Breast epithelium (tissue), 4 donors: Measurements from ENCODE around the gene ATP13A2. TPM values are rescaled to one million over a fixed set of nuclear protein-coding genes. Genes with fewer than 3 reads are reported as not detected.
"Not testable (repeated sequence)": the region's sequence is repeated elsewhere in the genome, so short reads cannot be mapped to it uniquely, and the experiment has no call there.

Source experiments
- DNase-seq, 2 donors: peaks; one replicate each; pipeline ENCODE4 v3.0.0-alpha.2; 2019; ENCODE audit warnings: low spot score in 2 of 2
- H3K27ac ChIP-seq, 2 donors: fragments of 200-600 bp; sonication (generic) in 1 of 2; one replicate each; pipeline ENCODE4 v1.5.1; 2016 to 2019; ENCODE audit warnings: mild to moderate bottlenecking in 1 of 2
- H3K27me3 ChIP-seq, 2 donors: fragments of 200-600 bp; sonication (generic) in 1 of 2; one replicate each; pipeline versions ENCODE4 v1.5.1 to v1.6.0; 2017 to 2019; ENCODE audit warnings: control low read depth in 1 of 2, mild to moderate bottlenecking in 1 of 2
- H3K36me3 ChIP-seq: fragments of 200-600 bp; one replicate; pipeline ENCODE4 v1.5.1; 2019
- H3K4me1 ChIP-seq, 2 donors: fragments of 200-600 bp; sonication (generic); one replicate each; pipeline ENCODE4 v1.5.1; 2016 to 2019; ENCODE audit warnings: control low read depth in 1 of 2
- H3K4me3 ChIP-seq, 3 donors: fragments of 200-600 bp; sonication (generic); 1 replicate in 2 of 3; 2 replicates in 1 of 3; pipeline ENCODE4 v1.5.1; 2016 to 2019; ENCODE audit warnings: mild to moderate bottlenecking in 3 of 3, moderate library complexity in 2 of 3
- H3K9me3 ChIP-seq, 2 donors: fragments of 200-600 bp; sonication (generic) in 1 of 2; one replicate each; pipeline ENCODE4 v1.5.1; 2016 to 2019; ENCODE audit warnings: control low read depth in 1 of 2
- CTCF ChIP-seq, 3 donors: fragments of 450-650 bp; IDR thresholded peaks; one replicate each; pipeline ENCODE4 v1.5.1; 2016 to 2017; ENCODE audit warnings: antibody characterized with exemption in 3 of 3, mild to moderate bottlenecking in 3 of 3, moderate library complexity in 3 of 3
- POLR2A ChIP-seq: fragments of 450-650 bp; IDR thresholded peaks from one replicate; pipeline ENCODE4 v1.6.1; 2016; ENCODE audit warnings: antibody characterized with exemption, mild to moderate bottlenecking, moderate library complexity
- POLR2AphosphoS5 ChIP-seq, 3 donors: sonication (generic); formaldehyde crosslinking; IDR thresholded peaks; one replicate each; pipeline ENCODE4 v1.6.1; 2017; ENCODE audit warnings: antibody characterized with exemption in 3 of 3
- intact Hi-C: fragments of 100-400 bp; cut with DNase I; formaldehyde crosslinking; loops from one replicate; pipeline ENCODE4 v1.15.1; 2023; ENCODE audit warnings: low total_unique reads
- total RNA-seq, 3 donors: library from RNA; depleted of rRNA; stranded (reverse); fragments of >200 nt; gene quantifications; one replicate each; pipeline ENCODE4 v1.1.0, GENCODE V29; 2016

ATP13A2 gene
- total RNA-seq, 3 donors from 2014 or later = 17.3 to 31.5 (median 31.3) TPM

GRCh38 chr1:16944038-16944437 is 67.7 kb downstream of the ATP13A2 start:
- no peak for DNase-seq
- Histone ChIP-seq H3K27me3 (peaks cover 0 to 3% of the 10 kb centered on the region in 2 donors), H3K4me3 (no peak overlapping the region), H3K36me3 (no peaks in the 10 kb centered on the region), H3K27ac (no peak overlapping the region), H3K9me3 (no peaks in the 10 kb centered on the region), H3K4me1 (peaks cover 0 to 4% of the 10 kb centered on the region in 2 donors)
- TF ChIP-seq CTCF (IDR thresholded peaks at IDR 0.05) (no peak), POLR2A (no peak), POLR2AphosphoS5 (IDR thresholded peaks at IDR 0.05) (no peak)
- intact Hi-C loops = no loop called here

DNA sequence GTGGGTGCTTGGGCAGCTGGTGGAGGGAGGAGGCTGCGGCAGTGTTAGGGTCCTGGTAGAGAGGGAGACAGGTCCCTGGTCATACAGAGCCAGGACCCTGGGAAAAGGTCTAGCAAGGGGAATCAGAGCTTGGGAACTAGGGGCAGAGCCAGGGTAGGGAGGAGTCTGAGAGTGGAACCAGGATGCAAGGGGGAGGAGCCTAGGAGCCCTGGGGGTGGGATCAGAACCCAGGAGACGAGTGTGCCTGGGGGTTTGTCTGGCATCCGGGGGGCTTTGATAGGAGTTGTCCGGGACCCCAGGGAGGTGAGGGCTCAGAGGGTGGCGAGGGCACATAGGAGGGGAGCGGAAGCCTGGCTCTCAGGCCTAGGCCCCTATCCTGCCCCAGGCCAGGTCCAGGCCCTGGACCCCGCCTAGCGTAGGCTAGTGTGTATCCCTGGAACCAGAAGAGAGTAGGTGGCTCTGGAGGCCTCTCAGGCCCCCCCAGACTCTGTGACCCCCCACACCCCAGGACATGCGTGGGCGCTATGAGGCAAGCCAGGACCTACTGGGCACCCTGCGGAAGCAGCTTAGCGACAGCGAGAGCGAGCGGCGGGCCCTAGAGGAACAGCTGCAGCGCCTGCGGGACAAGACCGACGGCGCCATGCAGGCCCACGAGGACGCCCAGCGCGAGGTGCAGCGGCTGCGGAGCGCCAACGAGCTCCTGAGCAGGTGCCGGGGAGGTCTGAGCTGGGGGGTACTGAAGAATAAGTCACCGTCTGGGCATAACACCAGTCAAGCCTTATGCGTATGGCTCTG is 72.1 kb downstream of the ATP13A2 start:
- H3K9me3 ChIP-seq, H3K27ac ChIP-seq, H3K4me3 ChIP-seq, H3K4me1 ChIP-seq, intact Hi-C loops, H3K36me3 ChIP-seq, DNase-seq, H3K27me3 ChIP-seq: not testable (repeated sequence)

GRCh38 chr1:16938351-16939321 is 73.1 kb downstream of the ATP13A2 start:
- DNase-seq = no peak
- H3K27me3 ChIP-seq = no peaks in the 10 kb centered on the region
- no peak overlapping the region for H3K27ac ChIP-seq
- no peaks in the 10 kb centered on the region for H3K9me3 ChIP-seq
- no peaks in the 10 kb centered on the region for H3K4me1 ChIP-seq
- H3K4me3 ChIP-seq = peak overlapping the region in 1 of 3 donors; percentile 42
- TF ChIP-seq CTCF (IDR thresholded peaks at IDR 0.05) (no peak), POLR2AphosphoS5 (IDR thresholded peaks at IDR 0.05) (no peak), POLR2A (no peak)
- intact Hi-C loops = no loop called here
- no peaks in the 10 kb centered on the region for H3K36me3 ChIP-seq

DNA sequence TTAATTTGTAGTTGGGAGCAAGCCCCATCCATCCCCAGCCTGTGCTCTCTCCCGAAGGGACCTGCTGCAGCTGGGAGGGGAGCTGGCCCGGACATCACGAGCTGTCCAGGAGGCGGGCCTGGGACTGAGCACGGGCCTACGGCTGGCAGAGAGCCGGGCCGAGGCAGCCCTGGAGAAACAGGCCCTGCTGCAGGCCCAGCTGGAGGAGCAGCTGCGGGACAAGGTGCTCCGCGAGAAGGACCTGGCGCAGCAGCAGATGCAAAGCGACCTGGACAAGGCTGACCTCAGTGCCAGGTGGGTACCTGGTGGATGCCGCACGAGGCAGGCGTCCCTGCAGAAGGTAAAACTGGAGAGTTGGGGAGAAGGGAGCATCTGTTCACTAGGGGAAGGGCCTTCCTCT is 75.1 kb downstream of the ATP13A2 start:
- H3K27ac ChIP-seq, H3K36me3 ChIP-seq, intact Hi-C loops, H3K27me3 ChIP-seq, H3K4me1 ChIP-seq, DNase-seq, H3K4me3 ChIP-seq, H3K9me3 ChIP-seq: not testable (repeated sequence)

Other genes starting within 250 kb of the ATP13A2 start
- under 1 TPM; under 0.01 TPM for gene RNU1-2, start 115.9 kb downstream of the ATP13A2 start, total RNA-seq
- gene CROCC, start 90.0 kb downstream of the ATP13A2 start, total RNA-seq = 10 to 100 TPM; 15.5 to 43.9 (median 24.7) TPM
- 10 to 100 TPM in 2 of 3 donors, 1 to 10 TPM in 1; 4.5 to 40.2 (median 10.8) TPM for gene MFAP2, start 31.3 kb downstream of the ATP13A2 start, total RNA-seq
- gene SDHB, start 42.1 kb upstream of the ATP13A2 start, total RNA-seq = 100 to 1,000 TPM in 1 of 3 donors, 10 to 100 TPM in 2; 80.6 to 106 (median 97.7) TPM
- gene PADI2, start 107.5 kb upstream of the ATP13A2 start, total RNA-seq = 10 to 100 TPM in 1 of 3 donors, 1 to 10 TPM in 1, under 1 TPM in 1; 0.32 to 29.4 (median 9.2) TPM
- under 1 TPM in 1 of 3 donors, not detected in 2; 0.33 TPM for gene PADI1, start 193.2 kb upstream of the ATP13A2 start, total RNA-seq
- gene PADI3, start 237.2 kb upstream of the ATP13A2 start, total RNA-seq = not detected